Skin of body (tissue), 2 donors: ENCODE results near the gene PLCB2. TPM values are rescaled to one million over a fixed set of nuclear protein-coding genes. Genes with fewer than 3 reads are reported as not detected.

ENCODE experiments used
- DNase-seq: peaks from one replicate; lab custom pipeline; 2025; lab: John Stamatoyannopoulos, UW
- total RNA-seq: library from RNA; depleted of rRNA; stranded (reverse); fragments of >200 nt; gene quantifications from one replicate; pipeline ENCODE4 v1.2.3, GENCODE V29; 2014

Gene PLCB2
- total RNA-seq, 1 donor from 2014 or later, result 5.2 TPM

DNA sequence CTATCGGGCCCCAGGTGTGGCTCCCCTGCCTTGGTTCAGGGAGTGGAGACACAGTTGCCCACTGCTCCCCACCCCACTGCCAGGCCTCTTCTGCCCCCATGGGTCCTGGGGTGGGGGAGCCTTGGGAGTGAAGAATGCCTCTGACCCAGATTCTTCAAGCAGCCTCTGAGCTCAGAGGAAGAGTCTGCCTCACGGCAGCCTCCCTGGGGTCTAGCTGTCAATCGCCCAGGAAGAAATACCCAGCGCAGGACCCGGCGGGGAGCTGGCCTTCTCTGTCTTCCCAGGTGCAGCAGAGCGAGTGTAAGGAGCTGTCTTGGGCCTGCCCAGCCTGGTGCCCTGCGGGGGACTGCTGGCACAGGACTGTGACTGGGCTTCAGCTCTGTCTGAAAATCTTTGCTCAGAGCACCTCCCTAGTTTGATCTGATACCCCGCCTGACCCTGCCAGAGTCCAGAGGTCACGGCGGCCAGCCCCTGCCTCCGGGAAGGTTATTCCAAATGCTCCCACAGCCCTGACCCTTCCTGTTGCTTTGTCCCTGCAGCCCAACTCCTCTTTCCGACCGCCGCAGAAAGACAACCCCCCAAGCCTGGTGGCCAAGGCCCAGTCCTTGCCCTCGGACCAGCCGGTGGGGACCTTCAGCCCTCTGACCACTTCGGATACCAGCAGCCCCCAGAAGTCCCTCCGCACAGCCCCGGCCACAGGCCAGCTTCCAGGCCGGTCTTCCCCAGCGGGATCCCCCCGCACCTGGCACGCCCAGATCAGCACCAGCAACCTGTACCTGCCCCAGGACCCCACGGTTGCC is 35.9 kb downstream of the PLCB2 start:
- no peak for DNase-seq

DNA sequence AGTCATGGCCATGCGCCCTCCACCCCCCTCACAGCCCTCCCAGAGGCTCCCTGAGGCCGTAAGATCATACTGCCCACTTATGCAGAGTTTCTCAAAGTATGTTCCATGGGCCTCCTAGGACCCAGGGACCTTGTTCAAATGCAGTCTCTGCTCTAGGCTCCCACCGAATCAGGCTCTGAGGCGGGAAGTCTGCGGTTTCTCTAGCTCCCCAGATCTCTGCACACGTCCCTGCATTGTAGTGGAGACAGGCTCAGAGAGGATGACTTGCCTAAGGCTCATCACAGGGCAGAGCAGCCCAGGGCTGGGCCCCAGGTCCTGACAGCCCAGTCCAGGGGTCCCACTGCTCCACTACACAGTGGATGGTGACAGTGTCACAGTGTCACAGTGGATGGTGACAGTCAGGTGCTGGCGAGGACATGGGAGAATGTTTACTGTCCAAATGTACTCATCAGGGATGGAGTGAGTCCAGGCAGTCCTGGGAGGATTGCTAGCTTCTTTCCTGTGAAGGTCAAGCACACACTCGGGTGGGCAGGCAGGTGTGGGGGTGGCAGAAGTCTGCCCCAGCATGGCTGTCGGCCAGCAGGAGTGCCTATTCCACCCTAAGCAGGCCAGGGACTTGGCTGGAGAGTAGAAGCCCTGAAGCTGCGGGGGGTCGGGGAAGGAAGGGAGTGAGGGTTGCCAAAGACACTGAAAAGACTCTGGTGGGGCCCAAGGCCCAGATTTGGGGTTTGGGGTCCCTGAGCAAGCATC is 37.3 kb downstream of the PLCB2 start:
- no peak for DNase-seq

DNA sequence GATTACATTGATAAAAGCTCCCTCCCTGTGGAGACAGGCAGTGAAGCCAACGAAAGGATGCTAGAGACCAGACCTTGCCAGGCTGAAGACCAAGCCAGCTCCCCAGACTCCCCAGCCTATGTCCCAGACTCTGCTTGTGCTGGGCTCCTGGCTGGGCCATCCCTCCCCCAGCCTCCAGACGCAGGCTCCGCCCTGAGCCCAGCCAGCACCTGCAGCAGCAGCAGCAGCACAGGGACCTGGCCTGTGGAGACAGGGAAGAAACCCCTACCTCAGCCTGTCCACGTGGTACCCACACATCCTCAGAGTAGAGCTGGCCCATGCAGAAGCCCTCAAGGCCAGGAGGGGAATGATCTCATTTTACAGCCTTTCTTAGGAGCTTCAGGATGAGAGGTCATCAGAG is 38.1 kb downstream of the PLCB2 start:
- DNase-seq, result no peak

DNA sequence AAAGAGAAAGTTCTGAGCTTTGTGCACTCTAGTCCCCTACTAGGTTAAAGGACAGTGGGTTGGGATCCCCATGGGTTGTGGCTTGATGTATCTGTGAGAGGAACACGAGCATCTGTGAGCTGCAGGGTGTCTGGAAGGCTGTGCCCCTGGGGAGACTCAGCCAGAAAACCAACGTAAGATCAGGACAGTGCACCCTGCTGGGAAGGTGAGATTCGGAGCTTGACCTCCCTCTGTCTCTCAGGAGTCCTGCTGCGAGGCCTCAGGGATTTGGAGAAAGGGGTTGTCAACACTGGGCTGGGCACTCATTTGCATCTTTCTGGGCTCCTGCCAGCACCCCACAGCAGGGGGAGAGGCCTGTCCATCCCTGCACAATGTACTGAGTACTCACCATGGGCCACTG is 40.1 kb downstream of the PLCB2 start:
- no peak for DNase-seq

DNA sequence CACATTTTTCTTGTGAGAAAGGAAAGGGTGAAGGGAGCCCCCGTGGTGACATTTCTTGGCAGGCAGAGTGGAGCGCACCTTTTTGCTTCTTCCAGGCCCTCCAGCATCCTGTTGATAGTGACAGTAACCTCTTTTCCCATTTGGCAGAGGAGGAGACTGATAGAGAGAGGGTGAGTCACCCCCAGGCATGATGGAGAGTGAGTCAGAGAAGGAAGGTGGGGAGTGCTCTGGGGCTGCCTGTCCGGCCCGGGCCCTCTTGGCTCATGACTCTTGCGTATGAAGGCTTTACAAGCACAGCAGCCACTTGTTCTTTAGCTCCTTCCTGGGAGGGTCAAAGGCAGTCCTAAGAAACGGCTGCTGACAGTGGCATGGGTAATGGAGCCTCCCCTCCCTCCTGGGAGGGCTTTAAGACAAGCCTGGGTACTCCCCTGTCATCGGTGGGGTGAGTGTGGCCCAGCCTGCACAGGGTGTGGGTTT is 40.9 kb downstream of the PLCB2 start:
- no peak for DNase-seq

DNA sequence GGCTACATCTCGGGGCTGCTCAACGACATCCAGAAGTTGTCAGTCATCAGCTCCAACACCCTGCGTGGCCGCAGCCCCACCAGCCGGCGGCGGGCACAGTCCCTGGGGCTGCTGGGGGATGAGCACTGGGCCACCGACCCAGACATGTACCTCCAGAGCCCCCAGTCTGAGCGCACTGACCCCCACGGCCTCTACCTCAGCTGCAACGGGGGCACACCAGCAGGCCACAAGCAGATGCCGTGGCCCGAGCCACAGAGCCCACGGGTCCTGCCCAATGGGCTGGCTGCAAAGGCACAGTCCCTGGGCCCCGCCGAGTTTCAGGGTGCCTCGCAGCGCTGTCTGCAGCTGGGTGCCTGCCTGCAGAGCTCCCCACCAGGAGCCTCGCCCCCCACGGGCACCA is 41.9 kb downstream of the PLCB2 start:
- no peak for DNase-seq

DNA sequence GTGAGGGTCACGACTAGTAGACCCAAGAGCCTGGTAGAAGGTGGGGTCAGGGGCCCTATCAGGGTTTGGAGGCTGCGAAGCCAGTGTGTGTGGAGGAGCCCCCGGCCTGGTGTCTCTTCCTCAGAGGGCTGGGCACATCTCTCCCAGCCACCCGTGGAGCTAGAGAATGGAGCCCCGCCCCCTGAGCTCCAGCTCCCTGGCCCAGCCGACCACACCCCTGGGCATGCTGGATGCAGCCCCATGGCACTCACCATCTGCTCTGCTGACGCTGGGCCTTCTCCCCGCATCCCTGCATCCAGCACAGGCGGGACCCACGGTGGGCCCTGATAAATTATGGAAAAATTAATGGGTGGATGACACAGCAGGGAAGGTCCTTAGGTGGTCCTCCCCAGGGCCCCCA is 42.4 kb downstream of the PLCB2 start:
- DNase-seq, result no peak

DNA sequence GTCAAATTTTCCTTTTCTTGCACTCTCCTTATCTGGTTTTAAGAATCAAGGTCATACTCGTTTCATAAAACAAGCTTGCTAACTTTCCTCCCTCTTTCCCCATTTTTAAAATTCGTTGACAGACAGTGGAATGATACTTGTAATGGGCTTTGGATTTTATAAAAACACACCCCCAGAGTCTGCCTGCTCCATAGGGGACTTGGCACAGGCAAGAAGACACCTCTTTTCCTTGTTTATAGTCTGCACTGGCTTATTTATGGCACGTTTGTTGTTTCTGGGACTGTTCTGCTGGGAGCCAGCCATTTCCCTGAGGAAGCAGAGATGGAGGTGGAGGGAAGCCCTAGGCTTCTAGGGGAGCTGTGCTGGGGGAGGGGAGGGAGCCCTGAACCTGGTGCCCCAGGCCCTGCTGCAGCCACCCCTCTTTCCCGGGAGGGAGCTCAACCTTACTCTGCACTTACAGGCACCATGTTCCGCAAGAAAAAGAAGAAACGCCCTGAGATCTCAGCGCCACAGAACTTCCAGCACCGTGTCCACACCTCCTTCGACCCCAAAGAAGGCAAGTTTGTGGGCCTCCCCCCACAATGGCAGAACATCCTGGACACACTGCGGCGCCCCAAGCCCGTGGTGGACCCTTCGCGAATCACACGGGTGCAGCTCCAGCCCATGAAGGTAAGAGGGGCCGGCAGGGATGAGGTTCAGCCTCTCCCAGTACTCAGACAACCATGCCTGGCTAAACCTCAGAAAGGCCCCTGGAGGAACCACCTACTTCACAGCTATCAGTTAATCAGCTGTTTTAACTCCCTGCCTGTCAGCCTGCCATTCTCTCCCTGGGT is 43.2 kb downstream of the PLCB2 start:
- DNase-seq, result no peak

DNA sequence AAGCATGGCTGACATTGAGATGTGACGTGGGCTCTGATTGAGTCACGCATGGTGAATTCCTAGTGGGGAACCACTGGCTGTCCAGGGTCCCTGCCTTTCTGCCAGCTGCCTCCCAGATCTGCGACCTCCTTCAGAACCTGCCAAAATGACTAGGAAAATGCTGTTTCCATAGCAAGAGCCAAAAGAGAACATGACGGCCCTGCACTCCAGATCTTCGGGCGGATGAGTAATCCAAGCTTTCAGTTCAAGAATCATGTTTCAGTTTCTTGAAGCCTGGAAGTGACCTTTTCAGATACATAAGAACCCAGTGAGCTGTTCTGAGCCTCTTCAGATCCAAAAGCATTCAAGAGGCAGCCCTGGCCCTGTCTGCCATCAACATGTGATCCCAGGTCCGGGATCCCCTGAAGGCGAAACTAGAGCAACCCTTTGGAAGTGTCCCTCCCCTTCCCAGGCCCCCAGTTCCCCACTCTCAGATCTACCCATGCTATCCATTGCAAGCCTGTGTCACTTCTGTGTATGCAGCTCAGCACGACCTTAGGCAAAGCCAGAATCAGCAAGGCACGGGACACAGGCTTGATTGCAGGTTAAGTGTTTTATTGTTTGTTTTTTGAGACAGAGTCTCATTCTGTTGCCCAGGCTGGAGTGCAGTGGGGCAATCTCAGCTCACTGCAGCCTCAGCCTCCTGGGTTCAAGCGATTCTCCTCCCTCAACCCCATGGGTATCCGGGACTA is 44.5 kb downstream of the PLCB2 start:
- DNase-seq, result peak; percentile 88

DNA sequence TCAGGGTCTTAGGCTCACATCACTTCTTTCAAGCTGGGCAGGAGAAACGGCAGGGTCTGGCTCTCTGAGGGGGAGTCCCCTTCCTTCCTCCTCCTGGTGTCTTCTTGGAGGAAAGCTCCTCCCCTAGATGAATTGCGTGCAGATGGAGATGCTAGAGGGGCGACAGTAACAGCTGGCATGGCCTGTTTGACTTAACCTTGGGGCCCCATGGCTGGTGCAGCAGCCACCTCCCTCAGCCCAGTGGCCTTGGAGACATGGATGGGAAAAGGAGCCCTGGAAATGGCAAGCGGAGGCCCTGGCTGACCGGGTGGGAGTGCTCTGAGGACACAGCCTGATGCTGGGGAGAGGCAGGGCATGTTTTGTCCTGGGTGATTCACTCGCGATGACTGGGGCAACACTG is 48.7 kb downstream of the PLCB2 start:
- no peak for DNase-seq

DNA sequence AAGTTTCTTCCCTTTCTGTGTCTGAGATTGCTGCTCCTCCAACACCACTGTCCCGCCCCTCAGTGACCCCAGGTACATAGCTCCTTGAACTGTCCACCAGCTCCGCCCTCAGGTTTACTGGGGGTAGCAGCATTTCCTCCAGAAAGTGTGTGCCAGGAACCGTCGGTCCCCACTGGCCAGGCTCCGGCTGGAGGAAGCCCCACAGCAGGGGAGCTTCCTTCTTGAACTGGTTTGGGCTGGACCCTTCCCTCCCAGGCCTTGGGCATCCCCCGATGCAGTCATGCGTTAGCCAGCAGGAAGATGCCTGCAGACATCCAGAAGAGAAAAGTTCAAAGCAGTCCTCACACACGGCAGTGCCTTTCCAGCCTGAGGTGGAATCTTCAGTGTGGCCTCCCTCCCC is 49.2 kb downstream of the PLCB2 start:
- DNase-seq, result no peak

DNA sequence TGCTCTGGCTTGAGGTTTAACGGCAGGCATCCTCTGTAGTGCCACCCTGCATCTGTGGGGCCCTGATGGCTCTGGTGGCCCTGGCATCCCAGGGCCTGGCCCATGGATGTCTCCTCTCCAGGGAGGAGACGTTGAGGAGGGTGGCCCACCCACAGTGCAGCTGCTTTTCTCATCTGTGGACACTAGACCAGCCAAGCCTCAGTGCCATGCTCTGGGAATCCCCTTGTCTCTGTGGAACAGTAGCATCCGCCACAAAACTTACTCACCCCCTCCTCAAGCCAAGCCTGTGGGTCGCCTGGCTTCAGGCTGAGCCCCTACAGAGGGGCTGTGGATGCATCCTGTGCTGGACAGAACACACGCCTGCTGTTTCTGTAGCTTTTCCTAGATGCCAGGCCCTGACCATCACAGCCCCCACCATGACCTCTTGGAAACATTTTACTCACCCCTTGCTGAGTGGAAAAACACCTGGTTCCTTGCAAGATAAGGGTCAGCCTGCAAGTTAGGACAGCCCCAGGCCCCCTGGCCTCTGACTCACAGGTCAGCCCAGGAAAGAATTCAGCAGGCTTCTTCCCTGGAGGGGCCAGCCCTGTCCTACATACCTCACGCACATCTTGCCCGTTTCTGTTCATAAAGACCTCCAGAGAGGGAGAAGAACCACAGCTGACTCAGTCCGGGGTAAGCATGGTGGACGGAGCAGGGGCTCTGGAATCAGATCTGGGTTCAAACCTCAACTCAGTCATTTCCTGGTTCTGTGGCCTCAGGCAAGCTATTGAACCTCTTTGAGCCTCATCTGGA is 49.9 kb downstream of the PLCB2 start:
- no peak for DNase-seq

DNA sequence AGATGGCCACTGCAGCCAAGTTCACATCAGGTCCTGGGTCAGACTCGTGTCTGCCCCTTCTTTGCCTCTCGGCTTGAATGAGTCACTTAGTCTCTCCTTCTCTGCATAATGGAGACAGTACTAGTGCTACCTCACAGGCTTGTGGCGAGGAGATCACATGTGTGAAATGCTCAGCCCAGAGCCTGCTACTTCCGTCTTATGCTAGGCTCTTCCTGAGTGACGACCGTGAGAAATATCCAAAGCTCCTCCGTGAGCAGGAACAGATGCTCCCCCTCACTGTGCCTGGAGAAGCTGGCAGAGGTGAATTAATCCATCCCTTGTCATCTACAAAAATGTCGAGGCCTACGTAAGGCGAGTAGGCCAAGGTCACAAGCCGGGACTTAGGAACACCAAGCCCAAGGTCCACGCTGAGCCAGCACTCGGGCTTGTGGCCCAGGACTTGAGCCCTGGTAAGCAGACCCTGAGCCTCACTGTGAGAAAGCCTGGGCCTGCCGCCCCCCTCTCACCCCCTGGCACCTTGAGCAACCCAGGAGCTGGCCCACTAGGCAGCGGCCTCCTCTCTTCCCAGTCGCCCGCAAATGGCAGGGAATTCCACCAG is 51.0 kb downstream of the PLCB2 start:
- DNase-seq, result no peak

DNA sequence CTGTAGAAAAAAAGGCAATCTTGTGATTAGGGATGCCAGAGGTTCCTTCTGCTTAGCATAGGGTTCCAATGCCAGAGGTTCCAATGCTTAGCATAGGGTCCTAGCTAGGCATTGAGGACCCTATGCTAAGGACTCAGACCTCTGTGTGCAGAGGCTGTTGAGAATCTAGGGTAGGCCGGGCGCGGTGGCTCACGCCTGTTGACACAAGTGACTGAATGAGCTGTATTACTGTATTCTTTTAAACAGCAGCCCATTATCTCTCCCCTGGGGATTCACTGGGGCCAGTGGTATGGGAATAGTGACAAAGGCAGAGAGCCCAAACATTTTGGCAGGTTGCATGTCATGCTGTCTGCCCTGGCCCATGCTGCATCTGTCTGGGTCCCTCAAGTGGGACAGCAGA is 52.7 kb downstream of the PLCB2 start:
- DNase-seq, result no peak

DNA sequence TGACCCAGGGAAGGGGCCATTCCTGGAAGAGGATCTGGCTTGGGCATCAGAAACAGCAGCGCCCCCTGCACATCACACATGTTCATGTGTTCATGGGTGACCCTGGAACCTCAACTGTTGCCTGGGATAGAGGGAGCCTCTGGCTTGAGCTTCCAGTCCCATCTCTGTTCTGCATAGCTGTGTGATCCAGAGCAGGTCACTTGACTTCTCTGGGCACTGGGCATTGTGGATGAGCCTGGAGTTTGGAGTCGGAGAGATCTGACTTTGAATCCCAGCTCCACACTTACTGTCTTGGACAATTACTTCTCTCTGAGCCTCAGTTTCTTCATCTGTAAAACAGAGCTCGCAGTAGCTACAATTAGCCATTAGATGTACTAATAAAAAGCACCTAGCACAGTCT is 53.3 kb downstream of the PLCB2 start:
- no peak for DNase-seq

DNA sequence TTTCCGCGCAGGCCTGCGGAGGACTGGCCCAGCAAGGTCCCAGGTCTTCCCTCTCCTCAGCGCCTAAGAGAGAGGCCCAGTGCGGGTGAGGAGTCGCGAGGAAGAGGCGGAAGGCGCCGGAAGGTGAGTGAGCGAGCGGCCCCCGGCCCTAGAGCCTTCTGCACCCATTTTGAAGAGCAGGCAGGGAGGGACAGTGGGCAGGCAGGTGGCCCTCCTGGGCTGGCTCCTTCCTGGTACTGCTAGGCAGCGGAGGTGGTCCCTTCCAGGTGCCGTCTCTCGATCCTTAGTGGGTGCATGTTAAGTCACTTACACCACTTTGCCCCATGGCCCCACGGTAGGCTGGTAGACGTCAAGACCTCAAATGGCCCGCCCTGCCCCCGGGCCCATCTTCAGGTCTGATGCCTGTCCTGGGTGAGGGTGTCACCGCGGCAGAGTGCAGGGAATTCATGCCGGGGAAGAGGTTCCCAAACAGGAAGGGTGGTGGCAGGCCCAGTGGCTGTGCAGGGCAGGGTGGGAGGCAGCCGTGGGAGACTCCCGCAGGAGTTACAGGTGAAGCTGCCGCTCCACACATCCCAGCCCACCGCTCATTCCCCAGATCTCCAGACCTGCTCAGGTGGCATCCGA is 54.5 kb downstream of the PLCB2 start:
- DNase-seq, result no peak

DNA sequence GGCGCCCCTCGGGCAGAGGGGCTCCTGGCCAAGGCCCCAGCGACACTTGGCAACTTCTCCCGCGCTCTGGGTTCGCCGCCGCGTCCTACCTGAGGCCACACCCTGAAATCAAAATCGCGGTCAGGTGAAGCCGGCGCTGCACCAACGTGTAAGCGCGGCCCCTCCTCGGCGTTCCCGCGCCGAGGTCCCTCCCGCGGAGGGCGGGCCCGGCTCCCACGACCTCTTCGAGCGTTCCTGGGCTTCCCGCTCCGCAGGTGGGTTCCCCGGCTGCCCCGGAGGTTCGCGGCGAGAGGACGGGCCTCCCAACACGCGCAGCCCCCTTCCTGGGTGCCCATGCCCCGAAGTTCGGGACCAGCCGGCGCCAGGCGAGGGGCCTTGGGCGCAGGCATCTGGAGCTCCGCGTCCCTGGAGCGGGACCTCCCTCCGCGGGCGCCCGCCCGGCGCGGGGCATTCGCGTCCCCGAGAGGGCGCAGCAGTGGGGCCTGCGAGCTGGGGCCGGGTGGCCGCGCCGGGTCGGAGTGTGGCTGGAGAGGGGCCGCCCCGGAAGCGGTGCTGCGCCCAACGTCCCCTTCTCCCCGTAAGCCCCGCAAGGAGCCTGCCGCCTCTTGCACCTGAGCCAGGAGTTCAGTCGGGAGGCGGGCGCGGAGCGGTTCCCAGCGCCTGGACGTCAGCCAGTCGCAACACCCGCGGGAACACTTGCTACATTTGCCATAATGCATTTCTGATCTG is 55.1 kb downstream of the PLCB2 start:
- DNase-seq, result no peak

DNA sequence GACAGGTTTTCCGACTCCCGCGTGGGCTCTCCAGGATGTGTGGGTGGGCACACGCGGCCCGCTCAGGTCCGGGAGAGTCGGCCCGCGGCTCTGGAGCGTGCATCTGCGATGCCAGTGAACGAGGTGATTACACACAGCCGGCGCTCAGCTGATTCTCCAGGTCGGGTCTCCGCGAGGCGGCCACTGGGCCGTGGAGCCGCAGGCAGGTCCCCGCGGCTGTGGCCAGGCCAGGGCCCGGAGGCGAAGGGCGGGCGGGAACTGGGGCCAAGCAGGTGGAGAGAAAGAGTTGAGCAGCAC is 55.6 kb downstream of the PLCB2 start:
- no peak for DNase-seq

DNA sequence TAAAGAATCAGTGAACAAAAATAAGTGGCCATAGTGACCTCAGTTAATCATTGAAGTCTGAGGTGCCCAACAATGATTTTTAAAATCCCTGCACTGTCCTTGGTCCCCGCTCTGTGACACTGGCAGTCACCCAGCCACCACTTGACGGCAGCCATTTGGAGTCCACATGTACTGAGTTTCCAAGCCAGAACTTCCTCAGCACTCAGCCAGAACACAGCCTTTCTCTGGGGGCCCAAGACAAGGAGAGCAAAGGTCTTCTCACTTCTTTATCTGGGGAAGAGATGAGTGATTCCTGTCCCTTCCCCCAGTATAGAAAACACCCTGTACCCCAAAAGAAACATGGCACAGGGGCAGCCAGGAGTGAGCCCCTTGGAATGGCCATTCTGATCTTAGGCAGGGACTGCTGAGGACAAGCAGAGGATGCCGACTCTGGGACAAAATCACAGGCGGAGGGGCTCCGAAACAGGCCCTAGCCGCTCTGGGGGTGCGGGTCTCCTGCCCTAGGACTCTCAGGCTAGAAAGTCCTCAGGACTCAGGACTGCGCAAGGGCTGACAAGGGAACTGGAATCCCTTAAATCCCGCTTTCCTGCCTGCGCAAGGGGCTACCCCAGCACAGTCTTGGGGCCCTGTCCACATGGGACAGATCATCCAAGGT is 56.1 kb downstream of the PLCB2 start:
- peak; percentile 21 for DNase-seq
